Fibroblast of lung (primary cell): ENCODE results near the gene CARS2.

ENCODE experiments used
- EZH2 ChIP-seq: IDR thresholded peaks from 2 replicates; pipeline ENCODE4 v1.5.1; 2012; ENCODE audit warnings: low read length, control low read depth, mild to moderate bottlenecking; ENCODE audit errors: missing control alignments
- TF ChIP-seq, protein P1 (sequence below), 2 donors: IDR thresholded peaks in 1 of 2; conservative IDR thresholded peaks in 1 of 2; 1 replicate in 1 of 2; 2 replicates in 1 of 2; pipeline ENCODE4 v1.5.1; 2011 to 2012; ENCODE audit warnings: low read length in 2 of 2, control low read depth in 1 of 2, inconsistent platforms in 1 of 2, low read depth in 1 of 2, mild to moderate bottlenecking in 1 of 2

DNA sequence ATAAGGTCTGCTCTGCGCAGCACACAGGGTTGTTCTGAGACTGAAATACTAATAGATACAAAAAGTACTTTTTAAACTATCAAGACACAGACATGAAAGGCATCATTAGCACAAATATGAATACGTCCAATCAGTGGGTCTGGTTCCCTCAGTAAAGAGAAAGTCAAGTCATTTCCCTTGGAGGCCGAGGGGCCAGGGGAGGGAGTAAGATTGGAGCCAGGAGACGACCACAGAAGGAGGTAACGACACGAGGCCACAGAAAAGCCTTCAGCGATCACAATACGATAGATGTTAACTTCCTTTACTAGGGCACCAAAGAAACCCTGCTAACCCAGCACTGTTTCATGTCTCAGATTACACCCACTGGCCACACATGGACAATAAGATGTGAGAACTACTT, 5.3 kb downstream of the CARS2 start:
- TF ChIP-seq, protein P1, sequence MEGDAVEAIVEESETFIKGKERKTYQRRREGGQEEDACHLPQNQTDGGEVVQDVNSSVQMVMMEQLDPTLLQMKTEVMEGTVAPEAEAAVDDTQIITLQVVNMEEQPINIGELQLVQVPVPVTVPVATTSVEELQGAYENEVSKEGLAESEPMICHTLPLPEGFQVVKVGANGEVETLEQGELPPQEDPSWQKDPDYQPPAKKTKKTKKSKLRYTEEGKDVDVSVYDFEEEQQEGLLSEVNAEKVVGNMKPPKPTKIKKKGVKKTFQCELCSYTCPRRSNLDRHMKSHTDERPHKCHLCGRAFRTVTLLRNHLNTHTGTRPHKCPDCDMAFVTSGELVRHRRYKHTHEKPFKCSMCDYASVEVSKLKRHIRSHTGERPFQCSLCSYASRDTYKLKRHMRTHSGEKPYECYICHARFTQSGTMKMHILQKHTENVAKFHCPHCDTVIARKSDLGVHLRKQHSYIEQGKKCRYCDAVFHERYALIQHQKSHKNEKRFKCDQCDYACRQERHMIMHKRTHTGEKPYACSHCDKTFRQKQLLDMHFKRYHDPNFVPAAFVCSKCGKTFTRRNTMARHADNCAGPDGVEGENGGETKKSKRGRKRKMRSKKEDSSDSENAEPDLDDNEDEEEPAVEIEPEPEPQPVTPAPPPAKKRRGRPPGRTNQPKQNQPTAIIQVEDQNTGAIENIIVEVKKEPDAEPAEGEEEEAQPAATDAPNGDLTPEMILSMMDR (conservative IDR thresholded peaks at IDR 0.05 in 1 of 2, IDR thresholded peaks at IDR 0.05 in 1 of 2; ENCODE audit: low read depth in 1 of 2, low read length in 2 of 2) = no peak
- TF ChIP-seq EZH2 = no peak
